HK-2 (cell line): Measurements from ENCODE around the gene SVBP.

Source experiments
- DNase-seq: peaks from one replicate; pipeline ENCODE4 v3.0.0-alpha.2; 2018; ENCODE audit not compliant: unreplicated experiment

Gene SVBP

DNA sequence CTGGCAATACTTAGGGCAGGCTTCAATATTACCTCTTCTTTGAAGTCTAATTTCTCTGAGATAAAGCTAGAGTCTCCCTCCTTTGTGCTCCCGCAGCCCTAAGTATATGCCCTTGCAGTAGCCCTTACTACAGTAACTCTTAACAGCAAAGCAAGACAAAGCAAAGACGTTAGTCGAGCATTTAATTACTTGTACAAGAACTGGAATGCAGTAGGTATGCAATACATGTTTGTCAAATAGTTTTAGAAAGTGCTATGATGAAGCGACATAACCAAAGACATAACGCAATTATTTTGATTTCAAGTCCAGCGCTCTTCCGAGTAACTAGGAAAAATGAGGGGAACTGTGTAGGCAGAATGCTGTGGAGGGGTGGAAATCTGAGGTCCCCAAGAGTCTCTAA, 51.9 kb downstream of the SVBP start:
- DNase-seq, result no peak

DNA sequence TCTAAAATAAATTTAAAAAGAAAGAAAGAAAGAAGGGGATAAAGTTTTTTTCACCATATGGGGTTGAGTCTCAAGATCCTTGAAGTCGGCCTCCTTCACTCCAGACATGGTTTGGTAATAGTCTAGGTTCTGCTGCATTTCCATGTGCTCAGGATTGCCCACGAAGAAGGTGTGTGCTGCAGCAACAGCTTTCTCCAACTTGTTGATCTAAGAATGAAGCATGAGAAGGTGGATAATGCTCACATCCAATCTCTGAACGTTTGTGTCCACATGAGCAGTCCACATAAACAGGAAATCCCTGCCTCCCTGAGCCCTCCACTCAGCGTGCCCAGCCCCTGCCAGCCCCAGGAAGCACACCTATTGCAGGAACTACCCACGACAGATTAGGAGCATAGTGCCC, 54.9 kb downstream of the SVBP start:
- no peak for DNase-seq

DNA sequence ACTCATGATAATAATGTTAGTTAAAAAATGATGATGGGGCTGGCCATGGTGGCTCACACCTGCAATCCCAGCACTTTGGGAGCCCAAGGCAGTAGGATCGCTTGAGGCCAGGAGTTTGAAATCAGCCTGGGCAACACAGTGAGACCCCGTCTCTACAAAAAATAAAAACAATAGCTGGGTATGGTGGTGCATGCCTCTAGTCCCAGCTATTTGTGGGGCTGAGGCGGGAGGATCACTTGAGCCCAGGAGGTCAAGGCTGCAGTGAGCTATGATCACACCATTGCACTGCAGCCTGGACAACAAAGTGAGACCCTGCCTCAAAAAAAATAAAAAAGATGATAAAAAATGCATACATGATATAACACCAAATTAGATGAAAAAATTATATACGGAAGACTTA, 55.6 kb downstream of the SVBP start:
- no peak for DNase-seq

DNA sequence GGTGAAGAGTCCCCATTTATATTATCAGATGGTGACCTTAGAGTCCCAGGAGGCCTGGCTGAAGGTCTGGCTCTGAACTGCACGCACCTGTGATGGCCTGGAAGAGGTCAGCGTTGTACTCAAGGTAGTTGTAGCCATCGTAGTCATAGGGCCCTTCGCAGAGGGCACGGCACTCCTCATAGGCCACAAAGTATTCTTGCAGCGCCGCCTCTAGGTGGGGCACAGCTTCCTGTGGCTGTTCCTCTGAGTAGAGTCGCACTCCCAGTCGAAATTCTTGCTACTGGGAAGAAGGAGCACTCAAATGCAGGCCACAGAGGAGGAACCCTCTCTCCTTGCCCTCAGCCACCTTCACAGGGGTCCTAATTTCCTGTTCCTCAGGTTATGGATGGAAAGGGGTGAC, 58.1 kb downstream of the SVBP start:
- DNase-seq, result no peak

DNA sequence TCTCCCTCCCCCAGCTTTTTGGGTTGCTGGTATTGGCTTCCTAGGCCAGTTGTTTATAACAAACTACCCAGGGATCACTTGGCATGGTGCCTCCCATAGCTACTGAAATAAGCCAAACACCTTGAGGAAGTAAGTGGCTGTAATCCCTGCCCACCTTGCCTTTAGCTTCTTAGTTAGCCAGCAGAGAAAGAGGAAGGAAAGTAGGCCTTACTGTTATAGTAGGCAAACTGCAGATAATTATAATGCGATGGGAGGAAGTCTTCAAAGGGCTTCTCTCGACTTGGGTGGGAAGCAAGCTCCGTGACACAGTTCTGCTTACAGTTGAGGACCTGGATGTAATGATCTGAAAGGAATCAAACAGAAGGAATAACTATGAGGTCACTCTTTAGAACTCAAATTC, 58.6 kb downstream of the SVBP start:
- no peak for DNase-seq

DNA sequence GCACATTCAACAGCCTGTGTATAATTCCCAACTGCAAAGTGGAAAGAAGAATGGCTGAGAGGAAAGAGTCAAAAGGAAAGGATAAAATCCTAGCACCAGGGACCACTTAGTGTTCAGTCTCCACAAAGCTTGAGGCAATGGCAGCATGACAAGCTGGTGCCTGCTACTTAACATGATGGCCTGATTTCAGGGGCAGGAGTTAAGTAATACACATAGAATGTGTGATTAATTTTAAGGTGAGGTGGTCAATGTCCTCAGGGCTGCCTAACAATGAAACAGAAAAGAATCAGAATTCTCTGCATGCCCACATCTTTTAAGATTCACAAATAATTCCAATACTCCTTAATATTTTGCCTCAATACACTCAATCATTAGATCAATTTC, 59.3 kb downstream of the SVBP start:
- DNase-seq, result no peak
